Measurements from ENCODE around the gene TULP3. TPM values are rescaled to one million over a fixed set of nuclear protein-coding genes. Genes with fewer than 3 reads are reported as not detected.

Gene TULP3
- total and polyA plus RNA-seq, 10 of the 15 experiments (the other 5 are each of a cell fraction or from before 2014, with no cell fraction given), result 3.1 to 10.4 (median 8.1) TPM

GRCh38 chr12:2858944-2859421 lies 31.7 kb upstream of the TULP3 start (continued):
- TF ChIP-seq CUX1 (IDR thresholded peaks at IDR 0.05; ENCODE audit: insufficient replicate concordance, low read depth, low read length), result no peak
- TF ChIP-seq POLR2AphosphoS5 (IDR thresholded peaks at IDR 0.05; ENCODE audit: low read length), result no peak
- no peak for TF ChIP-seq USF2 (IDR thresholded peaks at IDR 0.05; ENCODE audit: borderline replicate concordance, low read depth, low read length)
- no peak for TF ChIP-seq IRF5 (IDR thresholded peaks at IDR 0.05; ENCODE audit: borderline replicate concordance)
- no peak for TF ChIP-seq IRF4 (IDR thresholded peaks at IDR 0.05; ENCODE audit: low read depth, low read length)

- ChIA-PET CTCF (no interaction called here), POLR2A (no interaction called here), RAD21 (ENCODE audit: unreplicated experiment) (no interaction called here), SMC1A (ENCODE audit: uncharacterized antibody, unreplicated experiment) (no interaction called here)
- no TSS peak for BruUV-seq (replicated peaks)
- H3K4me1 ChIP-seq (ENCODE audit: control insufficient read depth, insufficient read depth, low read length), result no peaks in the 10 kb centered on the region
- no peak overlapping the region for H3K4me2 ChIP-seq (ENCODE audit: control insufficient read depth, insufficient read depth)
- FAIRE-seq (no peak), DNase-seq (ENCODE audit: low read depth, low spot score) (no peak), ATAC-seq (no peak)
- H3K9ac ChIP-seq (ENCODE audit: control insufficient read depth, insufficient read depth, low read length), result no peak overlapping the region
- intact Hi-C loops (cut with micrococcal nuclease; ENCODE audit: unreplicated experiment), result no loop called here
- H3K27me3 ChIP-seq (replicated peaks in 1 of 2; ENCODE audit: control insufficient read depth in 2 of 2, insufficient read depth in 2 of 2, low read length in 1 of 2), result no peaks in the 10 kb centered on the region
- no peaks in the 10 kb centered on the region for H4K20me1 ChIP-seq (ENCODE audit: control insufficient read depth, insufficient read depth)
- no peak overlapping the region for H2AFZ ChIP-seq (ENCODE audit: control insufficient read depth, low read depth, low read length)
- in situ Hi-C loops (cut with MboI), result no loop called here
- no peak overlapping the region for H3K27ac ChIP-seq (ENCODE audit: control insufficient read depth, insufficient read depth)
- H3K4me3 ChIP-seq, result no peak overlapping the region
- H3K79me2 ChIP-seq (ENCODE audit: control insufficient read depth, insufficient read depth, low read length), result no peaks in the 10 kb centered on the region
- peaks cover 20 to 27% of the 10 kb centered on the region in 2 experiments for H3K36me3 ChIP-seq (ENCODE audit: control insufficient read depth in 2 of 2, insufficient read depth in 2 of 2, low read length in 1 of 2)
- no peaks in the 10 kb centered on the region for H3K9me3 ChIP-seq (replicated peaks; ENCODE audit: control insufficient read depth, insufficient read depth, low read length)
- TF ChIP-seq DPF2 (IDR thresholded peaks at IDR 0.05), result no peak
- no peak for TF ChIP-seq ZNF592 (IDR thresholded peaks at IDR 0.05)
- no peak for TF ChIP-seq IKZF2 (IDR thresholded peaks at IDR 0.05)
- no peak for TF ChIP-seq ASH2L (IDR thresholded peaks at IDR 0.05; ENCODE audit: borderline replicate concordance, low read depth)
- TF ChIP-seq HSF1 (IDR thresholded peaks at IDR 0.05; ENCODE audit: low read depth, low read length), result no peak
Measured at GRCh38 chr12:2860170-2860569, 30.5 kb upstream of the TULP3 start.
